ENCODE results near the gene DOCK2. TPM values are rescaled to one million over a fixed set of nuclear protein-coding genes. Genes with fewer than 3 reads are reported as not detected.

DOCK2 gene
- polyA plus RNA-seq, 3 donors = 2.6 to 3.6 (median 2.6) TPM

- no peak for DNase-seq (ENCODE audit: extremely low read depth in 1 of 11, low read depth in 9 of 11, low spot score in 4 of 11)
Observed at GRCh38 chr5:170105642-170106611, 468.9 kb downstream of the DOCK2 start, which contains the start of gene FOXI1. FOXI1 (plus strand) TSS chr5:170105897; CDS start chr5:170105958, 61 bp downstream.

GRCh38 chr5:170107674-170108073 lies 470.6 kb downstream of the DOCK2 start:
- no peak for DNase-seq (ENCODE audit: extremely low read depth in 1 of 11, low read depth in 9 of 11, low spot score in 4 of 11)

- DNase-seq (ENCODE audit: extremely low read depth in 1 of 11, low read depth in 9 of 11, low spot score in 4 of 11) = no peak
Observed at GRCh38 chr5:170108266-170108785, 471.3 kb downstream of the DOCK2 start.

- no peak for DNase-seq (ENCODE audit: extremely low read depth in 1 of 11, low read depth in 9 of 11, low spot score in 4 of 11)
Observed at GRCh38 chr5:170109059-170110031, 472.3 kb downstream of the DOCK2 start.

- DNase-seq (ENCODE audit: extremely low read depth in 1 of 11, low read depth in 9 of 11, low spot score in 4 of 11) = no peak
Observed at GRCh38 chr5:170110403-170111087, 473.5 kb downstream of the DOCK2 start.

GRCh38 chr5:170111088-170111785 lies 474.2 kb downstream of the DOCK2 start:
- no peak for DNase-seq (ENCODE audit: extremely low read depth in 1 of 11, low read depth in 9 of 11, low spot score in 4 of 11)

- DNase-seq (ENCODE audit: extremely low read depth in 1 of 11, low read depth in 9 of 11, low spot score in 4 of 11) = no peak
Observed at GRCh38 chr5:170112876-170113521, 475.9 kb downstream of the DOCK2 start.

GRCh38 chr5:170113522-170113900 lies 476.4 kb downstream of the DOCK2 start:
- no peak for DNase-seq (ENCODE audit: extremely low read depth in 1 of 11, low read depth in 9 of 11, low spot score in 4 of 11)

GRCh38 chr5:170114271-170114670 lies 477.2 kb downstream of the DOCK2 start:
- no peak for DNase-seq (ENCODE audit: extremely low read depth in 1 of 11, low read depth in 9 of 11, low spot score in 4 of 11)

GRCh38 chr5:170115925-170116324 lies 478.9 kb downstream of the DOCK2 start:
- DNase-seq (ENCODE audit: extremely low read depth in 1 of 11, low read depth in 9 of 11, low spot score in 4 of 11) = no peak

GRCh38 chr5:170117736-170118135 lies 480.7 kb downstream of the DOCK2 start:
- no peak for DNase-seq (ENCODE audit: extremely low read depth in 1 of 11, low read depth in 9 of 11, low spot score in 4 of 11)

GRCh38 chr5:170120576-170120975 lies 483.5 kb downstream of the DOCK2 start:
- DNase-seq (ENCODE audit: extremely low read depth in 1 of 11, low read depth in 9 of 11, low spot score in 4 of 11) = no peak

- no peak for DNase-seq (ENCODE audit: extremely low read depth in 1 of 11, low read depth in 9 of 11, low spot score in 4 of 11)
Observed at GRCh38 chr5:170121321-170121720, 484.2 kb downstream of the DOCK2 start.

GRCh38 chr5:170126061-170126460 lies 489.0 kb downstream of the DOCK2 start:
- no peak for DNase-seq (ENCODE audit: extremely low read depth in 1 of 11, low read depth in 9 of 11, low spot score in 4 of 11)

GRCh38 chr5:170126626-170127025 lies 489.6 kb downstream of the DOCK2 start:
- no peak for DNase-seq (ENCODE audit: extremely low read depth in 1 of 11, low read depth in 9 of 11, low spot score in 4 of 11)

GRCh38 chr5:170131235-170131634 lies 494.2 kb downstream of the DOCK2 start:
- no peak for DNase-seq (ENCODE audit: extremely low read depth in 1 of 11, low read depth in 9 of 11, low spot score in 4 of 11)

GRCh38 chr5:170132269-170132975 lies 495.3 kb downstream of the DOCK2 start:
- DNase-seq (ENCODE audit: extremely low read depth in 1 of 11, low read depth in 9 of 11, low spot score in 4 of 11) = no peak
